IPS-15b (cell line): Measurements from ENCODE around the gene KAT2B.
"Not testable (repeated sequence)": the region's sequence is repeated elsewhere in the genome, so short reads cannot be mapped to it uniquely, and the experiment has no call there.

ENCODE experiments used
- H3K27me3 ChIP-seq: one replicate; pipeline ENCODE4 v1.6.1; 2013; ENCODE audit warnings: low read length; ENCODE audit not compliant: control insufficient read depth, insufficient read depth
- H3K36me3 ChIP-seq: one replicate; pipeline ENCODE4 v1.6.1; 2013; ENCODE audit warnings: low read length; ENCODE audit not compliant: control insufficient read depth, insufficient read depth
- H3K4me1 ChIP-seq: one replicate; pipeline ENCODE4 v1.6.1; 2013; ENCODE audit warnings: mild to moderate bottlenecking, low read length; ENCODE audit not compliant: control insufficient read depth, insufficient read depth
- H3K4me3 ChIP-seq: one replicate; pipeline ENCODE4 v1.5.1; 2013; ENCODE audit warnings: low read depth, low read length
- H3K9ac ChIP-seq: one replicate; pipeline ENCODE4 v1.6.1; 2013; ENCODE audit warnings: low read depth, mild to moderate bottlenecking, low read length
- H3K9me3 ChIP-seq: one replicate; pipeline ENCODE4 v1.6.1; 2013; ENCODE audit warnings: mild to moderate bottlenecking, low read length; ENCODE audit not compliant: control insufficient read depth, insufficient read depth

Gene KAT2B

GRCh38 chr3:20023623-20024405 is 16.4 kb upstream of the KAT2B start:
- Histone ChIP-seq H3K27me3 (no peaks in the 10 kb centered on the region), H3K4me3 (no peak overlapping the region), H3K9me3 (no peaks in the 10 kb centered on the region), H3K4me1 (peaks cover under 1% of the 10 kb centered on the region), H3K9ac (no peak overlapping the region), H3K36me3 (no peaks in the 10 kb centered on the region)

- H3K27me3 ChIP-seq = no peaks in the 10 kb centered on the region
- no peak overlapping the region for H3K9ac ChIP-seq
- no peaks in the 10 kb centered on the region for H3K36me3 ChIP-seq
- H3K4me1 ChIP-seq = peaks cover 5% of the 10 kb centered on the region
- no peak overlapping the region for H3K4me3 ChIP-seq
- H3K9me3 ChIP-seq = no peaks in the 10 kb centered on the region
These were observed 13.1 kb upstream of the KAT2B start for GRCh38 chr3:20027136-20027535.

GRCh38 chr3:20028905-20029331 is 11.3 kb upstream of the KAT2B start:
- Histone ChIP-seq H3K4me3 (no peak overlapping the region), H3K27me3 (no peaks in the 10 kb centered on the region), H3K9me3 (no peaks in the 10 kb centered on the region), H3K9ac (no peak overlapping the region), H3K4me1 (peaks cover 5% of the 10 kb centered on the region), H3K36me3 (no peaks in the 10 kb centered on the region)

GRCh38 chr3:20031939-20032338 is 8.3 kb upstream of the KAT2B start:
- H3K9ac ChIP-seq, H3K4me1 ChIP-seq, H3K4me3 ChIP-seq, H3K36me3 ChIP-seq, H3K27me3 ChIP-seq, H3K9me3 ChIP-seq: not testable (repeated sequence)

DNA sequence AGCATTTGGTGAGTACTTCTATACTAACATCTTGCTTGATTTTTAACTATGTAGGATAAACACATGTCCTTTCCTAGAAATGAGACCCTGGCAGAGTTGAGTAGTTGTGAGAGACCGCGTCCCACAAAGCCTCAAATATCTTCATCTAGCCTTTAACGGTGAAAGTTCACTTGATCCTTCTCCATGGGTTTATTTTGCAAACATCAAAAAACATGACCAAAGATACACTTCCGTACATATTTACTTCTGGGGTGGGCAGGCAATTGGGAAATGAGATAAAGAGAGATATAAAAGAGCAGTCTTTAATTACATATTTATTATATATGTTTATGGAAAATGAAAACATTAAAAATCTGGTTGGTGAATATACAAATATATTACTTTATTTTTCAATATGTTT is 5.2 kb upstream of the KAT2B start:
- H3K4me3 ChIP-seq = no peak overlapping the region
- no peaks in the 10 kb centered on the region for H3K9me3 ChIP-seq
- no peaks in the 10 kb centered on the region for H3K4me1 ChIP-seq
- no peak overlapping the region for H3K9ac ChIP-seq
- H3K27me3 ChIP-seq = peaks cover 16% of the 10 kb centered on the region
- H3K36me3 ChIP-seq = no peaks in the 10 kb centered on the region

GRCh38 chr3:20037255-20037996 is 2.8 kb upstream of the KAT2B start:
- Histone ChIP-seq H3K36me3 (no peaks in the 10 kb centered on the region), H3K9me3 (no peaks in the 10 kb centered on the region), H3K27me3 (peaks cover 28% of the 10 kb centered on the region), H3K4me1 (no peaks in the 10 kb centered on the region), H3K9ac (no peak overlapping the region), H3K4me3 (no peak overlapping the region)

- Histone ChIP-seq H3K4me1 (no peaks in the 10 kb centered on the region), H3K9ac (no peak overlapping the region), H3K27me3 (peaks cover 28% of the 10 kb centered on the region), H3K9me3 (no peaks in the 10 kb centered on the region), H3K36me3 (no peaks in the 10 kb centered on the region), H3K4me3 (peak overlapping the region; percentile 47)
These were observed 1.4 kb upstream of the KAT2B start for GRCh38 chr3:20038699-20039465.

GRCh38 chr3:20039466-20039764 is 831 bp upstream of the KAT2B start:
- Histone ChIP-seq H3K9me3 (no peaks in the 10 kb centered on the region), H3K4me3 (peak overlapping the region; percentile 47), H3K36me3 (no peaks in the 10 kb centered on the region), H3K4me1 (no peaks in the 10 kb centered on the region), H3K27me3 (peaks cover 28% of the 10 kb centered on the region), H3K9ac (no peak overlapping the region)

- Histone ChIP-seq H3K4me3 (peak overlapping the region; percentile 75), H3K4me1 (no peaks in the 10 kb centered on the region), H3K27me3 (peaks cover 28% of the 10 kb centered on the region), H3K9me3 (no peaks in the 10 kb centered on the region), H3K36me3 (no peaks in the 10 kb centered on the region), H3K9ac (no peak overlapping the region)
These were observed 426 bp downstream of the KAT2B start for GRCh38 chr3:20040548-20041196.

- Histone ChIP-seq H3K27me3 (peaks cover 28% of the 10 kb centered on the region), H3K4me3 (peak overlapping the region; percentile 75), H3K9me3 (no peaks in the 10 kb centered on the region), H3K9ac (no peak overlapping the region), H3K4me1 (no peaks in the 10 kb centered on the region), H3K36me3 (no peaks in the 10 kb centered on the region)
These were observed 1.0 kb downstream of the KAT2B start for GRCh38 chr3:20041197-20041780.

DNA sequence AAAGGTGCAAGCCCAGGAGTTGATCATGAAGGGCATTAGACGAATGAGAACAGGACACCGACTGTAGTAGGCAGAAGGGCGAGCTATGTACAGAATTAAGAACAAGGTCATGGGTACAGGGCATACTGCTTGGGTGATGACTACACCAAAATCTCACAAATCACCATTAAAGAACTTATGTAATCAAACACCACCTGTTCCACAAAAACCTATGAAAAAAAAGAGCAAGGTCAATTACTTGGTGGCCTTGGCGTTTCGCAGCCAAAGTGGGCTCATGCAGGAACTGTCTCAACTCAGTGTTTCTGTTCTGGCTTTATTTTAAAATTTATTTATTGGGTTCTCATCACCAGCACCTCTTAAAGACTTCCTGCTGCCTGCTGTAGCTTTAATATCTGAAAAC is 2.1 kb downstream of the KAT2B start:
- no peaks in the 10 kb centered on the region for H3K4me1 ChIP-seq
- no peaks in the 10 kb centered on the region for H3K36me3 ChIP-seq
- H3K4me3 ChIP-seq = no peak overlapping the region
- H3K27me3 ChIP-seq = peaks cover 28% of the 10 kb centered on the region
- no peaks in the 10 kb centered on the region for H3K9me3 ChIP-seq
- no peak overlapping the region for H3K9ac ChIP-seq
